Stomach smooth muscle (tissue), 2 donors: ENCODE results near the gene CCHCR1.
A peak's percentile ranks its signal among the peaks of the same experiment; 100 is the strongest.

Source experiments
- H3K27ac ChIP-seq: one replicate; pipeline ENCODE4 v1.7.0; 2013; ENCODE audit warnings: mild to moderate bottlenecking, low read length, inconsistent platforms
- H3K27me3 ChIP-seq, 2 donors: one replicate each; pipeline ENCODE4 v1.7.0; 2013; ENCODE audit warnings: low read length in 2 of 2; ENCODE audit not compliant: insufficient read depth in 2 of 2, control insufficient read depth in 1 of 2
- H3K36me3 ChIP-seq, 2 donors: one replicate each; pipeline ENCODE4 v1.7.0; 2013; ENCODE audit warnings: low read length in 2 of 2; ENCODE audit not compliant: control insufficient read depth in 2 of 2, insufficient read depth in 2 of 2
- H3K4me1 ChIP-seq: one replicate; pipeline ENCODE4 v1.7.0; 2013; ENCODE audit warnings: low read length; ENCODE audit not compliant: control insufficient read depth, insufficient read depth
- H3K4me3 ChIP-seq, 2 donors: one replicate each; pipeline ENCODE4 v1.7.0; 2013; ENCODE audit warnings: low read length in 2 of 2
- H3K9ac ChIP-seq, 2 donors: one replicate each; pipeline ENCODE4 v1.7.0; 2013; ENCODE audit warnings: low read length in 2 of 2, mild to moderate bottlenecking in 1 of 2
- H3K9me3 ChIP-seq, 2 donors: one replicate each; pipeline ENCODE4 v1.7.0; 2013; ENCODE audit warnings: low read length in 2 of 2; ENCODE audit not compliant: control insufficient read depth in 2 of 2
- donor health status: healthy.
- donor health status: Pancreatic carcinoma.

CCHCR1 gene

DNA sequence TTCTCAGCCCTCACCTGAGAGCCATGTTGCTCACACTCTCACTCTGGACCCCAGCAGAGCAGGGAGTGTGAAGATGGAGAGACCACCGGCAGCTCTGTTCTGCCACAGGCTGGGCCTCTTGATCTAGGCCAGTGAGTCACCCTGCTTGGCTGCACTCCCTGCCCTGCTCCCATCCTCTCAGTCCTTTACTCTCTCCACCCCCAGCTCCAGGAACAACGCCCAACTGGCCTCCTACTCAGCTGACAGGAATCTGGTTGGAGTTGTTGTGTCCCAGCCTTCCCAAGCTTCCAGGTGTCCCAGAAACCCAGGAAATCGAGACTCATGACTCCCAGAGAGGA, 43.1 kb downstream of the CCHCR1 start, which contains the start of gene PSORS1C1:
Gene PSORS1C1, plus strand, starts transcription at position 260 of the 338 bp plus-strand sequence. CDS start 14,833 bp downstream, outside the sequence.
- Histone ChIP-seq H3K36me3 (no peaks in the 10 kb centered on the region), H3K4me1 (peaks cover 21% of the 10 kb centered on the region), H3K9me3 (no peaks in the 10 kb centered on the region), H3K4me3 (peak within 1 kb of the TSS in 1 of 2 donors; percentile 57), H3K9ac (peak within 1 kb of the TSS in 1 of 2 donors; percentile 21), H3K27ac (peak within 1 kb of the TSS; percentile 31), H3K27me3 (peaks cover 2 to 3% of the 10 kb centered on the region in 2 donors)

DNA sequence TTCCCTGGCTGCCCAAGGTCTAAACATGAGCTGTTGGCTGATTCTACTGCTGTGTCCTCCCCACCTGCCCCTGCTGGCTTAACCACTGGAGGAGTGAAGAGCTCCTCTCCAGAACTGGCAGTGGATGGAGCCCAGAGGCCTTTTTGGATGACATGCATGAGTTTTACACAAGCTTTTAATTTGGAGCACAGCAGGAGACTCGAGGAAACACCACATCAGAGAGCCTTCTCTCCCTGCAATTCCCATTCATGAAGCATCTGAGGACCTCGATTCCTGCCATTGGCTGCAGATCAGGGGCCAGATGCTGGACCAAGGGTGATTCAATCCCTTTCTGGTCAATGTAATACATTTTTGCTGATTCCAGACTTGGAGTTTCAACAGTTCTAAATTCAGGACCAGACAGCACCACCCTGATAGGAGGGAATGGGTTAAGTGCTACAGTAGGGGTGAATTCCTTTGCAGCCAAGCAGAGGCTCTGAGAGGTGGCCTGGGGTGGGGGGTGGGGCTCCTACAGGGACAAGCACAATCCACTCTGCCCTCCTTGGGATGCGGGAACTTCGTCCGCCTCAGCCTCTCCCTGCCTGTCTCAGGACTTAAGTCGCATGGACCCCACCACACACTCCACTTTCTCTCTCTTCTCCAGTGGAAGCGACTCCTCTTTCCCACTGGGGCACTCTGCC, 43.6 kb downstream of the CCHCR1 start:
- H3K9ac ChIP-seq, result peak overlapping the region in 1 of 2 donors; percentile 21
- H3K9me3 ChIP-seq, result no peaks in the 10 kb centered on the region
- H3K4me1 ChIP-seq, result peaks cover 21% of the 10 kb centered on the region
- H3K36me3 ChIP-seq, result no peaks in the 10 kb centered on the region
- peak overlapping the region; percentile 31 for H3K27ac ChIP-seq
- peak overlapping the region in 1 of 2 donors; percentile 57 for H3K4me3 ChIP-seq
- peaks cover 2 to 3% of the 10 kb centered on the region in 2 donors for H3K27me3 ChIP-seq

DNA sequence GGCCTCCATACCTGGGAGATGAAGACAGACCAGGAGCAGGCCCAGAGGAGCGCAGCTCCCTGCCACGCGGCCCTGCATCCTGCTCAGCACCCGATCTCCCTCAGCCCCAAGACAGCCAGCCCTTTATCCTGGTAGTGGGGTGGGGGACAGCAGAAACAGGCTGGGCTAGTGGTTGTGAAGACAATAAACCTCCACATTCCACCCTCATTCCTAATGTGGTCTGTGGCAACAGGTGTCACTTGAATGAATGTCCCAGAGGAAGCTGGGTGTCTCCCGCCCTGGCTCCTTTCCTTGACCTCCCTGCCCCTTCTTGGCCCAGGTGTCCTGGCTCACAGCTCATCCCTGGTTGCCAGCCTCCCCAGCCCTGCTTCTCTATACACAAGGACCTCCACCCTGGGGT, 45.1 kb downstream of the CCHCR1 start, which contains the start of gene C6orf15:
Gene C6orf15, minus strand, starts transcription at position 98 of the 400 bp plus-strand sequence. Its CDS starts 20 bp downstream, at position 78.
- H3K4me3 ChIP-seq, result no peak within 1 kb of the TSS
- H3K9me3 ChIP-seq, result no peaks in the 10 kb centered on the region
- peaks cover 2 to 3% of the 10 kb centered on the region in 2 donors for H3K27me3 ChIP-seq
- no peaks in the 10 kb centered on the region for H3K36me3 ChIP-seq
- no peak within 1 kb of the TSS for H3K9ac ChIP-seq
- H3K4me1 ChIP-seq, result peaks cover 21% of the 10 kb centered on the region
- no peak within 1 kb of the TSS for H3K27ac ChIP-seq

DNA sequence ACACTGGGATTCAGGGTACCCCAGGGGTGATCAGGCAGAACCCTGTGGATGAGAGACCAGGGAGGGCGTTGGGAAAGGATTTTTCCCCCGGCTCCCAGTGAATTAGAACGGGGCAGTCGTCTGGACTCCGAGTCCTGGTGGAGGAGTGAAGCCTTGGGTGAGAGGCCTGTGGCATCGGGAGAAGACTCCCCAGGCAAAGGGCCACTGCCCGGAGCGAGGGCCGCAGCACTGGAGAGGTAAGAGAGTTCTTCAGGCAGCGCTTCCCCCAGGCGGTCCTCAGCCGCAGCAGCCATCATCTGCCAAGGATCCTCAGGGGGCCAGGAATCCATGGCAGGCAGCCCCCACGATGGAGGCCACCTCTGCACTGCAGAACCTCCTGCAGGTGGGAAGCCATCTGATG, 45.9 kb downstream of the CCHCR1 start:
- Histone ChIP-seq H3K36me3 (no peaks in the 10 kb centered on the region), H3K27me3 (peaks cover 2 to 3% of the 10 kb centered on the region in 2 donors), H3K4me3 (no peak overlapping the region), H3K4me1 (peaks cover 21% of the 10 kb centered on the region), H3K27ac (no peak overlapping the region), H3K9ac (no peak overlapping the region), H3K9me3 (no peaks in the 10 kb centered on the region)

DNA sequence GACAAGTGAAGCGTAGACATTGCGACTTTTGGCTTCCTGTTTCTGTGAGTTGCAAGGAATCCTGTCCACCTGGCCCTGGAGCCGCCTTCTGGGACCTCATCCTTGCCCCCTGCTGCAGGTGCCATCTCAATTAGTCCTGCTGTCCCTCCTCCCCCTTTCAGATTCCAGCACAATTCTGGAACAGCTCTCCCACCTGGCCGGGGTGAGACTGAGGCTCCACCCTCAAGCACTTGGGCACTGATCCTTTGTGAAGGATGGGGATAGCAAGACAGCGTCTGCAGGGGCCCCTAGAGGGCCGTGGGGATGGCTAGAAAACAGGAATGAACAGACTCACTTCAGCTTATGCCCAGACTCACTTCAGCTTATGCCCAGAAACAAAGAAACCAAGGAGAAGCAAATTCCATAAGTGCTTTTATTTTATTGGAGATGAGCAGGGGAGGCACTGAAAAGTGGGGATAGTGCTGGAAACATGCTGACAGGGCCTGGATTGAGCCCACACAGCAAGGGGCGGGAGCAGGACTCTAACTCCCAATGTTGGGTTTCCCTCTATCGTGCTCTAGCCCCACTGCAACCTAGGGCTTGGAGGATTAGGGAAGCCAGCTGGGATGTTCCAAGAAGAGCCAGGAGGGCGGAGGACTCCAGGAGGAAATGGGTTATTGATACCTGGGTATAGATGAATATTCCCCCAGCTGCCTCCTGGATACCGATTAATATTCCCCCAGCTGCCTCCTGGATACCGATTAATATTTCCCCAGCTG, 46.6 kb downstream of the CCHCR1 start:
- Histone ChIP-seq H3K27ac (no peak overlapping the region), H3K36me3 (no peaks in the 10 kb centered on the region), H3K9me3 (no peaks in the 10 kb centered on the region), H3K9ac (no peak overlapping the region), H3K4me1 (peaks cover 21% of the 10 kb centered on the region), H3K4me3 (no peak overlapping the region), H3K27me3 (peaks cover 2 to 3% of the 10 kb centered on the region in 2 donors)

DNA sequence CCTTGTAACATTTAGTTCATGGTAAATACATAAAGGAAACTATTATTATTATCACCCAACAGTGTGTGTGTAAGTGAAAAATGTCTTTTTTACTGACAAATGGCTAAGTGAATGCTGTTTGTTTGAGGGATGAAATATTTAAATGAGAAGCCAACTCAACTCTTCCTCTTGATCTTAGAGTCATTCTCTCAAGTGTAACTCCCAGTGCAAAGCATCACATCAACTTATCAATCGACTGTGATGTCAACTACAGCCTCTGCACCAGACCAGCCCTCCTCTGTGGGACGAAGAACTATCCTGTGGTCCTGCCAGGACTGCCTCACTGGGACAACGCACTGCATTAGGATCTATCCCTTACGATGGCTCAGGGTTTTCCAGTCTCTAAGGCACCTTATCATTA, 50.5 kb downstream of the CCHCR1 start:
- Histone ChIP-seq H3K9me3 (no peaks in the 10 kb centered on the region), H3K36me3 (no peaks in the 10 kb centered on the region), H3K27ac (no peak overlapping the region), H3K27me3 (peaks cover 2 to 3% of the 10 kb centered on the region in 2 donors), H3K4me3 (no peak overlapping the region), H3K4me1 (no peaks in the 10 kb centered on the region), H3K9ac (no peak overlapping the region)

DNA sequence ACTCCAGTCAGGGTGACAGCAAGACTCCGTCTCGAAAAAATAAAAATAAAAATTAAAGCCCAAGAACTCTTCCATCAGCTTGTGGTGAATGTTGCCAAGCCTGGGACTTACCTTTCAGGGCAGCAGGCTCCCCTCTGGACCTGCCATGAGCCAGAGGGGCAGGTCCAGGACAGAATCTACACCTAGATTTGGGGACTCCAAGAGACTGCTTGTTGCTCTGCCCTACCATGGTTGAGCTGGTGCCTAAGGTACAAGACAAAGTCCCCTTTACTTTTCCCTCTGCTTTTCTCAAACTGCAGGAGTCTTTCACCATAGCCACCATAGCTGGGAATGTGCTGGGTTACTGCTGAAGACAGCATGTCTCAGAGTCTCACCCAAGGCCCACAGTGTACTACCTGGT, 54.5 kb downstream of the CCHCR1 start:
- H3K4me1 ChIP-seq, result no peaks in the 10 kb centered on the region
- no peaks in the 10 kb centered on the region for H3K36me3 ChIP-seq
- no peaks in the 10 kb centered on the region for H3K9me3 ChIP-seq
- no peak overlapping the region for H3K9ac ChIP-seq
- H3K27me3 ChIP-seq, result no peaks in the 10 kb centered on the region
- no peak overlapping the region for H3K27ac ChIP-seq
- H3K4me3 ChIP-seq, result no peak overlapping the region

DNA sequence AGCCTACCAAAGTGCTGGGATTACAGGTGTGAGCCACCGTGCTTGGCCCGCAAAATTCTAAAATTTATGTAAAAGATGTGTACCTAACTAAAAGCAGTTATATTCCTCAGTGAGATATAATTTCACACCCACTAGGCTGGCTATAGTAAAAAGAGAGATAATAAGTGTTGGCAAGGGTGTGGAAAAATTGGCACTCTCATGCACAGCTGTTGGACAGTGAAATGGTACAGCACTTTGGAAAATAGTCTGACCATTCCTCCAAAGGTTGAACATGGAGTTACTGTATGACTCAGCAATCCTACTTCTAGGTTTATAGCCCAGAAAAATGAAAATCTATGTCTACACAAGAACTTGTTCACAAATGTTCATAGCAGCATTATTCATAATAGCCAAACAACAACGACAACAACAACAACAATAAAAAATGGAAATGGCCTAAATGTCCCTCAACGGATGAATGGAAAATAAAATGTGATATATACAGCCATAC, 59.1 kb downstream of the CCHCR1 start:
- Histone ChIP-seq H3K9ac (no peak overlapping the region), H3K4me1 (peaks cover 2% of the 10 kb centered on the region), H3K36me3 (no peaks in the 10 kb centered on the region), H3K27me3 (no peaks in the 10 kb centered on the region), H3K4me3 (no peak overlapping the region), H3K27ac (no peak overlapping the region), H3K9me3 (no peaks in the 10 kb centered on the region)

DNA sequence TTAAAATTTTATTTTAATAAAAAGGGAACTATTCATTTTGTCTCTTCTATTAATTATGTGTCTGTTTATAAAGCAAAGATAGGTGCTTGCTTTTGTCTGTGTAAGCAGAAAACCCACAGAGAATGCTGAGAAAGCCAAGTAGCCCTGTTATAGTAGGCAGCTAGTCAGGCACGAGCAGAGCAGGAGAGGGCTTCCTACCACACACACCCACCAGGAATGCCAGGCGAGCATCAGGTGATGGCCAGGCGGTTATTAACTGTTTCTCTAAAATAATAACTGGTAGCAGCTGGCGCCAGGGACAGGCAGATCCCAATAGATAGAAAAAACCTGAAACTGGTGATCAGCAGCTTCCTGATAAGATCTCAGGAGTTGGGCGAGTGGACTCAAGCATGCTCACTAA, 60.9 kb downstream of the CCHCR1 start:
- H3K36me3 ChIP-seq, result no peaks in the 10 kb centered on the region
- H3K9ac ChIP-seq, result no peak overlapping the region
- H3K4me1 ChIP-seq, result peaks cover 2% of the 10 kb centered on the region
- no peaks in the 10 kb centered on the region for H3K27me3 ChIP-seq
- no peak overlapping the region for H3K4me3 ChIP-seq
- no peak overlapping the region for H3K27ac ChIP-seq
- H3K9me3 ChIP-seq, result no peaks in the 10 kb centered on the region

DNA sequence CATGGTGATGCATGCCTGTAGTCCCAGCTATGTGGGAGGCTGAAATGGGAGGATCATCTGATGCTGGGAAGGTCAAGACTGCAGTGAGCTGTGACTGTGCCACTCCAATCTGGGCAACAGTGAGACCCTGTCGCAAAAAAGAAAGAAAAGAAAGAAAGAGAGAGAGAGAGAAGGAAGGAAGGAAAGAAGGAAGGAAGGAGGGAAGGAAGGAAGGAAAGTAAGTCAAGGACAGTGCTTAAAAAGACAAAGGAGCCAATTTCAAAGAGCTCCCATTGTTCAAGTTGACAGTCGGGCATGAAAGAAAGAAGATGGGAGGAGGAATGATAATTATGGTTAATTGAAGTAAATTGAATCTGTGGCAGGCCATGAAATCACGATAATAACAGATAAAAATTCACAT, 61.4 kb downstream of the CCHCR1 start:
- Histone ChIP-seq H3K27ac (no peak overlapping the region), H3K9ac (no peak overlapping the region), H3K4me3 (no peak overlapping the region), H3K36me3 (no peaks in the 10 kb centered on the region), H3K4me1 (peaks cover 2% of the 10 kb centered on the region), H3K9me3 (no peaks in the 10 kb centered on the region), H3K27me3 (no peaks in the 10 kb centered on the region)
